Thoracic aorta (tissue), 2 donors: ENCODE measurements around the gene TBX5. TPM values are rescaled to one million over a fixed set of nuclear protein-coding genes. Genes with fewer than 3 reads are reported as not detected.

Experiments
- ATAC-seq: fragments of 150-250 bp; one replicate; pipeline ENCODE4 v1.8.0; 2017; ENCODE audit warnings: low read depth; ENCODE audit not compliant: insufficient number of reproducible peaks, low FRiP score
- DNase-seq: peaks from one replicate; pipeline ENCODE4 v3.0.0-alpha.2; 2020; ENCODE audit warnings: low spot score
- H3K27ac ChIP-seq, 2 donors: fragments of 200-600 bp; sonication (generic); 1 replicate in 1 of 2; 2 replicates in 1 of 2; pipeline ENCODE4 v1.5.1; 2016; ENCODE audit warnings: mild to moderate bottlenecking in 2 of 2, moderate library complexity in 2 of 2
- H3K27me3 ChIP-seq: fragments of 200-600 bp; sonication (generic); replicated peaks from 2 replicates; pipeline ENCODE4 v1.6.0; 2016; ENCODE audit warnings: mild to moderate bottlenecking; ENCODE audit not compliant: insufficient read depth
- H3K36me3 ChIP-seq: fragments of 200-600 bp; sonication (generic); one replicate; pipeline ENCODE4 v1.5.1; 2016
- H3K4me1 ChIP-seq, 2 donors: fragments of 200-600 bp; sonication (generic); 1 replicate in 1 of 2; 2 replicates in 1 of 2; pipeline versions ENCODE4 v1.5.1 to v1.6.0; 2016; ENCODE audit warnings: low read depth in 2 of 2, mild to moderate bottlenecking in 1 of 2; ENCODE audit not compliant: control insufficient read depth in 1 of 2
- H3K4me3 ChIP-seq: fragments of 200-600 bp; sonication (generic); 2 replicates; pipeline ENCODE4 v1.5.1; 2016; ENCODE audit warnings: mild to moderate bottlenecking
- H3K9me3 ChIP-seq: fragments of 200-600 bp; sonication (generic); 2 replicates; pipeline ENCODE4 v1.5.1; 2016
- total RNA-seq, 2 donors: library from RNA; depleted of rRNA; stranded (reverse); fragments of >200 nt; gene quantifications; one replicate each; pipeline versions ENCODE4 v1.1.0 to v1.2.3, GENCODE V29; 2016
- TF ChIP-seq, protein P1 (sequence below): fragments of 200-600 bp; sonication (generic); IDR thresholded peaks from one replicate; pipeline ENCODE4 v1.5.1; 2019; ENCODE audit warnings: antibody characterized with exemption

TBX5 gene
- total RNA-seq, 2 donors from 2014 or later, result 0.21 to 1.5 TPM

- DNase-seq, result no peak
These were observed 8.8 kb downstream of the TBX5 start for GRCh38 chr12:114396869-114397719.

DNA sequence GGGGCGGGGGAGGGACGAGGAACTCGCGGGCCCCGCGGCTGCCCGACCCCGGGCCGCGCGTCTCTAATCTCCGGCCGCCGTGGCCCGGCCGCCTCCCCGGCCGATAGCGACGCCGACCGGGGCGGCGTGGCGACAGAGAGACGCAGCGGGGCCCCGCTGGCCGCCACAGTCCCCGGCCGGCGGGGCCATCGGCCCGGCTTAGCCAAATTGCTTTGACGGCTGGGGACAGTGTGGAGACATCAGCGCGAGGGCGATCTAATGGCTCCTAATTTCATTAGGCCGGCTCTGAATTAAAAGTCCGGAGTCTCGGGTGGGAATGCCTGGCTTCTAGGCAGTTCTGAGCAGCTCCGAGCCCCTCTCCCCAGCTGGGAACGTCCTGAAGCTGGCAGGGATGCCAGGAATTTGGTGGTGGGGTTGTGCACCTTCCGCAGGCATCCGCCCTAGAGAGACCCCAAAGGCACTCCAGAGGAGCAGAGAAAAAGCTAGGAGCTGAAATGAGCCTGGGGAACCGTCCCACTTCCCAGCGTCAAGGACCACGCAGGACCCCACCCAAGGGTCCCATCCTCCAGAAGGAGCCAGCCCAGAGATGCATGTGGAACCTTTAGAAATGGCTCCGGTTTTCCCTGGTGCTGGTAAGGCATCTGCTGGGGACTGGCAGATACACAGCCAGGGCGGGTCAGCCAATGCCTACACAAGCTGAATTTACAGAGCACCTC is 9.6 kb downstream of the TBX5 start:
- no peaks in the 10 kb centered on the region for H3K9me3 ChIP-seq
- ATAC-seq (no peak), DNase-seq (no peak)
- no peaks in the 10 kb centered on the region for H3K36me3 ChIP-seq
- TF ChIP-seq, protein P1, sequence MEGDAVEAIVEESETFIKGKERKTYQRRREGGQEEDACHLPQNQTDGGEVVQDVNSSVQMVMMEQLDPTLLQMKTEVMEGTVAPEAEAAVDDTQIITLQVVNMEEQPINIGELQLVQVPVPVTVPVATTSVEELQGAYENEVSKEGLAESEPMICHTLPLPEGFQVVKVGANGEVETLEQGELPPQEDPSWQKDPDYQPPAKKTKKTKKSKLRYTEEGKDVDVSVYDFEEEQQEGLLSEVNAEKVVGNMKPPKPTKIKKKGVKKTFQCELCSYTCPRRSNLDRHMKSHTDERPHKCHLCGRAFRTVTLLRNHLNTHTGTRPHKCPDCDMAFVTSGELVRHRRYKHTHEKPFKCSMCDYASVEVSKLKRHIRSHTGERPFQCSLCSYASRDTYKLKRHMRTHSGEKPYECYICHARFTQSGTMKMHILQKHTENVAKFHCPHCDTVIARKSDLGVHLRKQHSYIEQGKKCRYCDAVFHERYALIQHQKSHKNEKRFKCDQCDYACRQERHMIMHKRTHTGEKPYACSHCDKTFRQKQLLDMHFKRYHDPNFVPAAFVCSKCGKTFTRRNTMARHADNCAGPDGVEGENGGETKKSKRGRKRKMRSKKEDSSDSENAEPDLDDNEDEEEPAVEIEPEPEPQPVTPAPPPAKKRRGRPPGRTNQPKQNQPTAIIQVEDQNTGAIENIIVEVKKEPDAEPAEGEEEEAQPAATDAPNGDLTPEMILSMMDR, result no peak
- H3K27me3 ChIP-seq, result peaks cover 27% of the 10 kb centered on the region
- no peak overlapping the region for H3K27ac ChIP-seq
- H3K4me3 ChIP-seq, result no peak overlapping the region
- H3K4me1 ChIP-seq, result peaks cover 0 to 11% of the 10 kb centered on the region in 2 donors

More at GRCh38 chr12:114396869-114397719, 8.8 kb downstream of the TBX5 start:
- Histone ChIP-seq H3K36me3 (no peaks in the 10 kb centered on the region), H3K9me3 (no peaks in the 10 kb centered on the region), H3K4me3 (no peak overlapping the region), H3K27me3 (peaks cover 27% of the 10 kb centered on the region), H3K4me1 (peaks cover 0 to 11% of the 10 kb centered on the region in 2 donors), H3K27ac (no peak overlapping the region)
- TF ChIP-seq, protein P1, result no peak
- ATAC-seq, result no peak

- H3K4me1 ChIP-seq, result peaks cover 0 to 11% of the 10 kb centered on the region in 2 donors
- H3K9me3 ChIP-seq, result no peaks in the 10 kb centered on the region
- no peak overlapping the region for H3K27ac ChIP-seq
- no peak overlapping the region for H3K4me3 ChIP-seq
- DNase-seq, result no peak
- TF ChIP-seq, protein P1, result no peak
- ATAC-seq, result no peak
- H3K27me3 ChIP-seq, result peaks cover 24% of the 10 kb centered on the region
- no peaks in the 10 kb centered on the region for H3K36me3 ChIP-seq
These were observed 10.2 kb downstream of the TBX5 start for GRCh38 chr12:114395755-114396152.

- H3K4me3 ChIP-seq, result no peak overlapping the region
- TF ChIP-seq, protein P1, result no peak
- no peaks in the 10 kb centered on the region for H3K36me3 ChIP-seq
- H3K4me1 ChIP-seq, result peaks cover 0 to 11% of the 10 kb centered on the region in 2 donors
- ATAC-seq (no peak), DNase-seq (no peak)
- no peak overlapping the region for H3K27ac ChIP-seq
- peaks cover 22% of the 10 kb centered on the region for H3K27me3 ChIP-seq
- no peaks in the 10 kb centered on the region for H3K9me3 ChIP-seq
These were observed 10.7 kb downstream of the TBX5 start for GRCh38 chr12:114395233-114395632.

- TF ChIP-seq, protein P1, result no peak
- Histone ChIP-seq H3K9me3 (no peaks in the 10 kb centered on the region), H3K4me1 (peaks cover 0 to 11% of the 10 kb centered on the region in 2 donors), H3K4me3 (no peak overlapping the region), H3K36me3 (no peaks in the 10 kb centered on the region), H3K27ac (no peak overlapping the region), H3K27me3 (peaks cover 11% of the 10 kb centered on the region)
- no peak for ATAC-seq
- DNase-seq, result no peak
These were observed 12.4 kb downstream of the TBX5 start for GRCh38 chr12:114393569-114393968.
